ENCODE data around the gene FAM240A.

DNA sequence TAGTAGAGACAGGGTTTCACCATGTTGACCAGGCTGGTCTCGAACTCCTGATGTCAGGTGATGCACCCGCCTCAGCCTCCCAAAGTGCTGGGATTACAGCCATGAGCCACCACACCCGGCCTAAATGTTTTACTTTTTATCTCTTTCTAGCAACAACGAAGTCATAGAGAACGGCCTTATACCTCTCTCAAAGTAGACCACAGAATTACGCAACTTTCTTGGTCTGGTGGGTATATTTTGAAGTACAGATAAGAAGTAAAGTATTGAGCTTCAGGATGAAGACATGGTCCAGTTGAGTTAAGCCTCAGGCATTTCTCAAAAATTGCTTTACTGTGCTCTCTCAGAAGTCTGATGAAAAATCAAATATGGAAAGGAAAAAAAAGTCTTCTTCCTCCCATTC lies 30.6 kb downstream of the FAM240A start:
- TF ChIP-seq, protein P1, sequence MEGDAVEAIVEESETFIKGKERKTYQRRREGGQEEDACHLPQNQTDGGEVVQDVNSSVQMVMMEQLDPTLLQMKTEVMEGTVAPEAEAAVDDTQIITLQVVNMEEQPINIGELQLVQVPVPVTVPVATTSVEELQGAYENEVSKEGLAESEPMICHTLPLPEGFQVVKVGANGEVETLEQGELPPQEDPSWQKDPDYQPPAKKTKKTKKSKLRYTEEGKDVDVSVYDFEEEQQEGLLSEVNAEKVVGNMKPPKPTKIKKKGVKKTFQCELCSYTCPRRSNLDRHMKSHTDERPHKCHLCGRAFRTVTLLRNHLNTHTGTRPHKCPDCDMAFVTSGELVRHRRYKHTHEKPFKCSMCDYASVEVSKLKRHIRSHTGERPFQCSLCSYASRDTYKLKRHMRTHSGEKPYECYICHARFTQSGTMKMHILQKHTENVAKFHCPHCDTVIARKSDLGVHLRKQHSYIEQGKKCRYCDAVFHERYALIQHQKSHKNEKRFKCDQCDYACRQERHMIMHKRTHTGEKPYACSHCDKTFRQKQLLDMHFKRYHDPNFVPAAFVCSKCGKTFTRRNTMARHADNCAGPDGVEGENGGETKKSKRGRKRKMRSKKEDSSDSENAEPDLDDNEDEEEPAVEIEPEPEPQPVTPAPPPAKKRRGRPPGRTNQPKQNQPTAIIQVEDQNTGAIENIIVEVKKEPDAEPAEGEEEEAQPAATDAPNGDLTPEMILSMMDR (IDR thresholded peaks at IDR 0.05 in 4 of 5, conservative IDR thresholded peaks at IDR 0.05 in 1 of 5) = no peak
- TF ChIP-seq POLR2A (IDR thresholded peaks at IDR 0.05) = no peak

Data from gastrocnemius medialis (tissue), 4 donors.